GM12878 (cell line): ENCODE results near the gene TMEM94. TPM values are rescaled to one million over a fixed set of nuclear protein-coding genes. Genes with fewer than 3 reads are reported as not detected.

Experiments used
- ATAC-seq: fragments of 200-7000 bp; cut with Tn5 transposase; 3 replicates; pipeline ENCODE4 v1.9.1; 2020; ENCODE audit warnings: mild to moderate bottlenecking, moderate library complexity
- BruUV-seq: library from RNA; stranded (reverse); fragments of 400-500 nt; replicated peaks from 2 replicates; lab custom pipeline; 2021; lab: Mats Ljungman, UMichigan
- CTCF ChIA-PET: fragments of 300-600 bp; sonication (Branson Sonifier 250); formaldehyde crosslinking; extraction: SDS; loops from one replicate; lab custom pipeline; 2021; ENCODE audit warnings: inconsistent platforms; lab: Yijun Ruan, JAX
- POLR2A ChIA-PET: fragments of 350-600 bp; formaldehyde crosslinking; extraction: SDS; loops from one replicate; lab custom pipeline; 2021; ENCODE audit warnings: inconsistent platforms; lab: Charles Lee
- RAD21 ChIA-PET: fragments of 300-600 bp; sonication (Branson Sonifier 250); formaldehyde crosslinking; loops from one replicate; lab custom pipeline; 2023; ENCODE audit warnings: antibody characterized with exemption; ENCODE audit not compliant: unreplicated experiment; lab: Charles Lee
- SMC1A ChIA-PET: fragments of 300-600 bp; sonication (Branson Sonifier 250); formaldehyde crosslinking; loops from one replicate; lab custom pipeline; 2023; ENCODE audit not compliant: unreplicated experiment, uncharacterized antibody; lab: Charles Lee
- DNase-seq: peaks from one replicate; pipeline ENCODE4 v3.0.0-alpha.2; 2011; ENCODE audit warnings: low read depth, low spot score
- FAIRE-seq: peaks from 3 replicates; lab custom pipeline; 2011; peaks lifted over from hg19 to GRCh38; lab: Jason Lieb, UNC
- H2AFZ ChIP-seq: 2 replicates; pipeline ENCODE4 v1.6.0; 2011; ENCODE audit warnings: low read depth, low read length, control low read depth; ENCODE audit not compliant: control insufficient read depth
- H3K27ac ChIP-seq: 2 replicates; pipeline ENCODE4 v1.5.1; 2011; ENCODE audit warnings: control low read depth; ENCODE audit not compliant: control insufficient read depth, insufficient read depth
- H3K27me3 ChIP-seq, 2 experiments: replicated peaks in 1 of 2; 2 replicates each; pipeline versions ENCODE4 v1.6.0 to v1.6.1; 2011; ENCODE audit warnings: low read length in 1 of 2; ENCODE audit not compliant: control insufficient read depth in 2 of 2, insufficient read depth in 2 of 2
- H3K36me3 ChIP-seq, 2 experiments: 2 replicates each; pipeline ENCODE4 v1.5.1; 2011; ENCODE audit warnings: low read length in 1 of 2; ENCODE audit not compliant: control insufficient read depth in 2 of 2, insufficient read depth in 2 of 2
- H3K4me1 ChIP-seq: 2 replicates; pipeline ENCODE4 v1.6.1; 2011; ENCODE audit warnings: mild to moderate bottlenecking, low read length, moderate library complexity, mixed read lengths; ENCODE audit not compliant: control insufficient read depth, insufficient read depth
- H3K4me2 ChIP-seq: 2 replicates; pipeline ENCODE4 v1.6.0; 2011; ENCODE audit warnings: control low read depth; ENCODE audit not compliant: control insufficient read depth, insufficient read depth
- H3K4me3 ChIP-seq: fragments of 200-600 bp; sonication (generic); 2 replicates; pipeline ENCODE4 v1.5.1; 2016
- H3K79me2 ChIP-seq: 2 replicates; pipeline ENCODE4 v1.6.0; 2011; ENCODE audit warnings: low read length; ENCODE audit not compliant: control insufficient read depth, insufficient read depth
- H3K9ac ChIP-seq: 2 replicates; pipeline ENCODE4 v1.8.0; 2011; ENCODE audit warnings: low read length, control low read depth, mixed read lengths; ENCODE audit not compliant: control insufficient read depth, insufficient read depth
- H3K9me3 ChIP-seq: replicated peaks from 3 replicates; pipeline ENCODE4 v1.5.1; 2011; ENCODE audit warnings: mild to moderate bottlenecking, low read length; ENCODE audit not compliant: control insufficient read depth, insufficient read depth
- H4K20me1 ChIP-seq: 2 replicates; pipeline ENCODE4 v1.6.0; 2011; ENCODE audit not compliant: control insufficient read depth, insufficient read depth
- BCL3 ChIP-seq: IDR thresholded peaks from 2 replicates; pipeline ENCODE4 v1.6.1; 2011; ENCODE audit warnings: borderline replicate concordance, low read depth, mild to moderate bottlenecking, moderate library complexity, low read length; ENCODE audit not compliant: insufficient read depth, poor library complexity, severe bottlenecking
- ELK1 ChIP-seq: IDR thresholded peaks from 2 replicates; pipeline ENCODE4 v1.6.1; 2012; ENCODE audit warnings: low read depth, low read length, improper control_type of control experiment
- WGBS: methylation state at CpG from one replicate; pipeline ENCODE4 v1.1.6; 2016; ENCODE audit warnings: low lambda C conversion rate; ENCODE audit not compliant: insufficient replicate concordance, insufficient coverage; ENCODE audit errors: missing lambda C conversion rate; 5-methylcytosine and 5-hydroxymethylcytosine counted together
- in situ Hi-C: fragments of 300-500 bp; cut with MboI; formaldehyde crosslinking; loops from 9 replicates; pipeline ENCODE4 v1.14.3; 2018; ENCODE audit warnings: mixed read lengths
- intact Hi-C: fragments of 100-400 bp; cut with micrococcal nuclease; formaldehyde crosslinking; loops from one replicate; pipeline ENCODE4 v1.14.2; 2022; ENCODE audit not compliant: unreplicated experiment
- polyA plus RNA-seq, 11 experiments: library from polyadenylated mRNA; depleted of rRNA in 4 of 11; unstranded in 6 of 11; stranded (reverse) in 5 of 11; fragments of >200 nt; fragmentation: Nextera tagmentation in 4 of 11; fragmentation: Illumina TruSeq in 1 of 11; extraction: Ambion mirVana in 4 of 11; extraction: Trizol in 1 of 11; gene quantifications; 1 replicate in 1 of 11; 2 replicates in 10 of 11; pipeline versions ENCODE4 v1.2.1 to v1.2.3, GENCODE V29; 2011 to 2016; ENCODE audit warnings: inconsistent platforms in 2 of 11, missing spikeins in 2 of 11, low read depth in 1 of 11
- total RNA-seq, 4 experiments: library from RNA; depleted of rRNA in 3 of 4; stranded (reverse); fragments of >200 nt in 3 of 4; fragmentation: Illumina TruSeq in 1 of 4; extraction: Trizol in 1 of 4; gene quantifications; 2 replicates each; pipeline versions ENCODE4 v1.2.1 to v1.2.3, GENCODE V29; 2013 to 2021

The TMEM94 gene
- total and polyA plus RNA-seq, 10 of the 15 experiments (the other 5 are each of a cell fraction or from before 2014, with no cell fraction given): 0.31 to 70.7 (median 24.4) TPM

GRCh38 chr17:75509528-75510258 is 53.3 kb downstream of the TMEM94 start:
- SMC1A ChIA-PET: interaction anchor here (1.9 kb wide), 1 partner anchor 98 kb away, joined by 4 read pairs; no protein-coding TSS in a partner anchor
- RAD21 ChIA-PET: no interaction called here
- no peak for ATAC-seq
- Histone ChIP-seq H4K20me1 (no peaks in the 10 kb centered on the region), H3K4me1 (no peaks in the 10 kb centered on the region), H3K4me3 (no peak overlapping the region), H3K27ac (no peak overlapping the region), H3K79me2 (no peaks in the 10 kb centered on the region), H2AFZ (no peak overlapping the region), H3K9ac (no peak overlapping the region), H3K4me2 (no peak overlapping the region), H3K27me3 (no peaks in the 10 kb centered on the region), H3K36me3 (no peaks in the 10 kb centered on the region; a peak in 1 of 4 replicates), H3K9me3 (no peaks in the 10 kb centered on the region)
- FAIRE-seq: no peak
- 70% methylated on average over 19 of the region's 19 CpGs for WGBS
- no TSS peak for BruUV-seq
- intact Hi-C loops (loop anchor here (10.0 kb wide), 1 partner anchor 245 kb away; the partner anchor contains the start of genes GGA3 and MRPS7), in situ Hi-C loops (no loop called here)
- no peak for DNase-seq
- POLR2A ChIA-PET: no interaction called here
- TF ChIP-seq BCL3 (no peak), ELK1 (no peak)
- CTCF ChIA-PET: interaction anchor here (0.6 to 0.7 kb wide), 2 partner anchors 51 to 55 kb away, joined by 3 read pairs; no protein-coding TSS in a partner anchor
